ENCODE measurements around the gene INPP1.

DNA sequence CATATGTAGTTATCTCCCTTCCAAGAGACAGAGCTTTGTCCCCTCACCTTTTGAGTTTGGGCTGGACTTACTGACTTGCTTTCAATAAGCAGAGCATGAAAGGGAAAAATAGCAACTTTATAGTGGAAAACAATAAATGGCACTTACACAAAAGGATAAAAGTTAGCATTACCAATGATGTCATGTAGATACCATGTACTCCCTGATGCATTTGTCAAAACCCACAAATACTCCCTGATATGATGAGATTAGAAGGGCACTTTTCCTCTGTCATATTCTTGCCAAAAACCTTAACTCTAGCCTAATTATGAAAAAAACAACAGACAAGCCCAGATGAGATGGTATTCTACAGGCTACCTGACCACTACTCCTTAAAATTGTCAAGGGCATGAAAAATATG, 39.7 kb upstream of the INPP1 start:
- TF ChIP-seq, protein P1, sequence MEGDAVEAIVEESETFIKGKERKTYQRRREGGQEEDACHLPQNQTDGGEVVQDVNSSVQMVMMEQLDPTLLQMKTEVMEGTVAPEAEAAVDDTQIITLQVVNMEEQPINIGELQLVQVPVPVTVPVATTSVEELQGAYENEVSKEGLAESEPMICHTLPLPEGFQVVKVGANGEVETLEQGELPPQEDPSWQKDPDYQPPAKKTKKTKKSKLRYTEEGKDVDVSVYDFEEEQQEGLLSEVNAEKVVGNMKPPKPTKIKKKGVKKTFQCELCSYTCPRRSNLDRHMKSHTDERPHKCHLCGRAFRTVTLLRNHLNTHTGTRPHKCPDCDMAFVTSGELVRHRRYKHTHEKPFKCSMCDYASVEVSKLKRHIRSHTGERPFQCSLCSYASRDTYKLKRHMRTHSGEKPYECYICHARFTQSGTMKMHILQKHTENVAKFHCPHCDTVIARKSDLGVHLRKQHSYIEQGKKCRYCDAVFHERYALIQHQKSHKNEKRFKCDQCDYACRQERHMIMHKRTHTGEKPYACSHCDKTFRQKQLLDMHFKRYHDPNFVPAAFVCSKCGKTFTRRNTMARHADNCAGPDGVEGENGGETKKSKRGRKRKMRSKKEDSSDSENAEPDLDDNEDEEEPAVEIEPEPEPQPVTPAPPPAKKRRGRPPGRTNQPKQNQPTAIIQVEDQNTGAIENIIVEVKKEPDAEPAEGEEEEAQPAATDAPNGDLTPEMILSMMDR (IDR thresholded peaks at IDR 0.05) = no peak
- no peak for TF ChIP-seq POLR2A (IDR thresholded peaks at IDR 0.05)
